Hematopoietic multipotent progenitor cell treated with erythropoietin and hydrocortisone succinate and interleukin-3 and kit ligand, for 15 days (in vitro differentiated cells): Measurements from ENCODE around the gene SETD1B.
"Not testable (repeated sequence)": the region's sequence is repeated elsewhere in the genome, so short reads cannot be mapped to it uniquely, and the experiment has no call there.

Experiments used
- DNase-seq: peaks from one replicate; pipeline ENCODE4 v3.0.0-alpha.2; 2015; ENCODE audit warnings: low spot score

Gene SETD1B

GRCh38 chr12:121825041-121825523, 21.3 kb downstream of the SETD1B start:
- DNase-seq, result no peak

GRCh38 chr12:121826318-121827150, 22.7 kb downstream of the SETD1B start:
- DNase-seq, result no peak

GRCh38 chr12:121827351-121828099, 23.7 kb downstream of the SETD1B start:
- no peak for DNase-seq

GRCh38 chr12:121828306-121828705, 24.5 kb downstream of the SETD1B start:
- no peak for DNase-seq

- no peak for DNase-seq
Observed at GRCh38 chr12:121828826-121829225, 25.0 kb downstream of the SETD1B start.

GRCh38 chr12:121829250-121829918, 25.6 kb downstream of the SETD1B start:
- DNase-seq, result no peak

- no peak for DNase-seq
Observed at GRCh38 chr12:121830134-121830533, 26.3 kb downstream of the SETD1B start.

GRCh38 chr12:121830588-121831265, 26.9 kb downstream of the SETD1B start:
- no peak for DNase-seq

- no peak for DNase-seq
Observed at GRCh38 chr12:121831571-121832245, 27.9 kb downstream of the SETD1B start.

- DNase-seq, result no peak
Observed at GRCh38 chr12:121837680-121838079, 33.9 kb downstream of the SETD1B start.

GRCh38 chr12:121838126-121838525, 34.3 kb downstream of the SETD1B start:
- peak; percentile 76 for DNase-seq

GRCh38 chr12:121839106-121839992, 35.5 kb downstream of the SETD1B start:
- peak; percentile 100 for DNase-seq

- DNase-seq, result no peak
Observed at GRCh38 chr12:121839993-121840761, 36.4 kb downstream of the SETD1B start.

- DNase-seq, result no peak
Observed at GRCh38 chr12:121843236-121843982, 39.6 kb downstream of the SETD1B start.

- no peak for DNase-seq
Observed at GRCh38 chr12:121845701-121846100, 41.9 kb downstream of the SETD1B start.

- DNase-seq, result no peak
Observed at GRCh38 chr12:121849211-121849610, 45.4 kb downstream of the SETD1B start.

- no peak for DNase-seq
Observed at GRCh38 chr12:121849665-121850064, 45.9 kb downstream of the SETD1B start.

- not testable (repeated sequence) for DNase-seq
Observed at GRCh38 chr12:121852392-121852791, 48.6 kb downstream of the SETD1B start.
